ENCODE measurements around the gene TMEM263.

DNA sequence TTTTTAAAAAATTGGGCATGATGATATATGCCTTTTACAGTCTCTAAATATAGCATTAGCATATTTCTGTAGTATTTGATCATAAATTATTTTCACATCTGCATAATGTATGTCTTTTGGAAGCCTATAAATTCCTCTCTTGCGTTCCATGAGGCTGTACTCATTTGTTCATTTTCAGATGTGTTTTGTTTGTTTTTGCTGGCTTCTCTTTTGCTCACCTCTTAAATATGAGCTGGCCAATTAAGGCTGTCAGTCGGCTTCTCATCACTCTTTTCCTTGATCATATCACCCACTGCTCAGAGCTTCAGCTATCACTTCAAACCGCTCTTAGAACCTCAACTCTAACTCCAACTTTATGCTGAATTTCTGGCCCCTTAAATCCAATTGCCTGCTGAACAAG is 6.6 kb downstream of the TMEM263 start:
- TF ChIP-seq, protein P1, sequence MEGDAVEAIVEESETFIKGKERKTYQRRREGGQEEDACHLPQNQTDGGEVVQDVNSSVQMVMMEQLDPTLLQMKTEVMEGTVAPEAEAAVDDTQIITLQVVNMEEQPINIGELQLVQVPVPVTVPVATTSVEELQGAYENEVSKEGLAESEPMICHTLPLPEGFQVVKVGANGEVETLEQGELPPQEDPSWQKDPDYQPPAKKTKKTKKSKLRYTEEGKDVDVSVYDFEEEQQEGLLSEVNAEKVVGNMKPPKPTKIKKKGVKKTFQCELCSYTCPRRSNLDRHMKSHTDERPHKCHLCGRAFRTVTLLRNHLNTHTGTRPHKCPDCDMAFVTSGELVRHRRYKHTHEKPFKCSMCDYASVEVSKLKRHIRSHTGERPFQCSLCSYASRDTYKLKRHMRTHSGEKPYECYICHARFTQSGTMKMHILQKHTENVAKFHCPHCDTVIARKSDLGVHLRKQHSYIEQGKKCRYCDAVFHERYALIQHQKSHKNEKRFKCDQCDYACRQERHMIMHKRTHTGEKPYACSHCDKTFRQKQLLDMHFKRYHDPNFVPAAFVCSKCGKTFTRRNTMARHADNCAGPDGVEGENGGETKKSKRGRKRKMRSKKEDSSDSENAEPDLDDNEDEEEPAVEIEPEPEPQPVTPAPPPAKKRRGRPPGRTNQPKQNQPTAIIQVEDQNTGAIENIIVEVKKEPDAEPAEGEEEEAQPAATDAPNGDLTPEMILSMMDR (IDR thresholded peaks at IDR 0.05 in 4 of 5, conservative IDR thresholded peaks at IDR 0.05 in 1 of 5): no peak
- TF ChIP-seq POLR2A (IDR thresholded peaks at IDR 0.05): no peak

Measured in gastrocnemius medialis (tissue), 4 donors.